ENCODE measurements around the gene TACR1.

DNA sequence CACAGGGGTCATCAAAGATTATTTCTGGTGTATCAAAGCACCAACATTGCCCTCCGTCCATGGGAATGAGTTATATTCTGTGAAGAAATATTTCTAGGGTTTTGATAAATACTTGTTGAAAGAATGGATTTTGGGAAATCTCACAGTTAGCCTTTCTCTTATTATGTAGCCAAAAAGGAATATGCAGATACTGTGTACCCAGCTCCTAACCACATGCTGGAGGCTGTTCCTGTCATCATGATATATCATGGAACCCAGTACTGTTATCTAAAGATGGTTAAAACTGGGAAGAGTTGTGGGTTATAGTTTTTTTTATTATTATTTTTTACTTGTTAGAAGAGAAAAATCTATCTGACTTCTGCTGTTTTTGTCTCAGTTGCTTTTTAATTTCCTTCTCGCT is 158.1 kb downstream of the TACR1 start:
- TF ChIP-seq POLR2AphosphoS5 (IDR thresholded peaks at IDR 0.05; ENCODE audit: low read depth, low read length), result no peak
- TF ChIP-seq TAF1 (IDR thresholded peaks at IDR 0.05; ENCODE audit: borderline replicate concordance, low read depth, low read length), result no peak
- no peak for TF ChIP-seq POLR2A (IDR thresholded peaks at IDR 0.05; ENCODE audit: low read depth, low read length)
